ENCODE data around the gene KLHL21.
"Not testable (repeated sequence)": the region's sequence is repeated elsewhere in the genome, so short reads cannot be mapped to it uniquely, and the experiment has no call there.

Gene KLHL21

GRCh38 chr1:6624710-6625583, 22.3 kb upstream of the KLHL21 start, which contains the start of gene THAP3:
THAP3 (plus strand) TSS chr1:6624868; CDS start chr1:6625219, 351 bp downstream.
- DNase-seq: peak; percentile 87

DNA sequence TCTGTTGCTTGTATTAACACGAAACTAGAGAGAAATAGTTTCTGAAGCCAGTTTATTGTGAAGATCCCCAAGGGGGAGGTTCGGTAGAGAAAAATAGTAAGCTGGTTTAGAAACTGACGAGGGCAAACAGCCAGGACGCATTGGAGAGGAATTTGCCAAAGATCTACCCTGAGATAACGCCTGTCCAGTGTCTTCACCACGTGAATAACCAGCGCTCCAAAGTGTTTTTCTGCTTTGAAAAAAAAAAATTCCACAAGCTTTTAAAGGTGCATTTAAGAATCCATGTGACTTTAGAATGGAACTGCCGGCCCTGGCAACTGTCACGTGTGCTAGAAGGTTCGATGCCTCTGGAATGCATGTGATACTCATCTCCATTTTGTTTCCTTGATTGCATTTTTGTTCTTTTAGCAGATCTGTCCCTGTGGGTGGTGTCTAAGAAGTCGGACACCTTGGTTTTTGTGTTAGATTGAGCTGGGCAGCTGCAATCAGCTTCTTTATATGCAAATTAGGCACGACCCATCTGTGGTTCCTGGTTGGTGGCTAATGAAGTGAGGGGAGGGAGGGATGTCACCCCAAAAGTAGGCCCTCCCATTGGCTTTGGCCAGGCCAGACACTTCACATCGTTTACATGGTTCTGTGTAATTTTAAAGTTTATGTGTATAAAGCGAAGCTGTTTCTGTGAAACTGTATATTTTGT, 20.7 kb upstream of the KLHL21 start:
- no peak for DNase-seq

DNA sequence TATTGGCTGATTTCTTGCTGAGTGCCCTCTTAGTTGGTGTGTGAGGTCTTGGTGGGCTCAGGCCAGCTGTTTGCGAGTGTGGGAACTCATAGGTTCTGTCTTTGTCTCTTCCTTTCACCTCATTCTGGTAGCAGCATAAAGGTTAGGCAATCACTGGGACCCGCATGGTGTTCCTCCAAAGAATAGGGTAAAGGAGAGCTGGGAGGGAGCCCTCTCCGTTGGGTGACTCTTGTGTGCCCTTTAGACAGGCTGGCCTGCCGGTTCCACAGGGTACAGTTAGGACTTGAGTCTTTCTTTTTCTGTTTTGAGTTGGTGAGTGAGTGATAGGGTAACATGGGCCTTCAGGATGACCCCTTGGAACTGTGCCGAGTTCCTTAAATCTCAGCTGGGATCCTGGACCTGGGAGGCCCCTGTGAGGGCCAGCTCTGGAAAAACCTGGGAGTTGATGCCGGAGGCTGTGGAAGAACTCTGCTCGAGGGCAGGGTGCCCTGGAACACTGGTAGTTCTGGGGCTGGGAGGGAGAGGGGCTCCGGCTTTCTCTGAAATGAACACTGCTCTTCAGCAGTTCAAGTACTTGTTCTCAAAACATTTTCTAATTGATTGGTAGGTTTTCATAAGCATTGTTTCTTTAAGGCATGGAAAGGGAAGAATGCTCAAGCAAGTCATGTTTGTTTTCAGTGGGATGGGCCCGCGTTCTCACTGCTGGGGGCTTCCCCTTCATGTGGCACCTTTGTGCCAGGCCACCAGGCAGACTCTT, 19.9 kb upstream of the KLHL21 start:
- DNase-seq: no peak

- DNase-seq: no peak
Observed at GRCh38 chr1:6621429-6622391, 19.0 kb upstream of the KLHL21 start.

GRCh38 chr1:6619045-6619444, 16.4 kb upstream of the KLHL21 start:
- no peak for DNase-seq

DNA sequence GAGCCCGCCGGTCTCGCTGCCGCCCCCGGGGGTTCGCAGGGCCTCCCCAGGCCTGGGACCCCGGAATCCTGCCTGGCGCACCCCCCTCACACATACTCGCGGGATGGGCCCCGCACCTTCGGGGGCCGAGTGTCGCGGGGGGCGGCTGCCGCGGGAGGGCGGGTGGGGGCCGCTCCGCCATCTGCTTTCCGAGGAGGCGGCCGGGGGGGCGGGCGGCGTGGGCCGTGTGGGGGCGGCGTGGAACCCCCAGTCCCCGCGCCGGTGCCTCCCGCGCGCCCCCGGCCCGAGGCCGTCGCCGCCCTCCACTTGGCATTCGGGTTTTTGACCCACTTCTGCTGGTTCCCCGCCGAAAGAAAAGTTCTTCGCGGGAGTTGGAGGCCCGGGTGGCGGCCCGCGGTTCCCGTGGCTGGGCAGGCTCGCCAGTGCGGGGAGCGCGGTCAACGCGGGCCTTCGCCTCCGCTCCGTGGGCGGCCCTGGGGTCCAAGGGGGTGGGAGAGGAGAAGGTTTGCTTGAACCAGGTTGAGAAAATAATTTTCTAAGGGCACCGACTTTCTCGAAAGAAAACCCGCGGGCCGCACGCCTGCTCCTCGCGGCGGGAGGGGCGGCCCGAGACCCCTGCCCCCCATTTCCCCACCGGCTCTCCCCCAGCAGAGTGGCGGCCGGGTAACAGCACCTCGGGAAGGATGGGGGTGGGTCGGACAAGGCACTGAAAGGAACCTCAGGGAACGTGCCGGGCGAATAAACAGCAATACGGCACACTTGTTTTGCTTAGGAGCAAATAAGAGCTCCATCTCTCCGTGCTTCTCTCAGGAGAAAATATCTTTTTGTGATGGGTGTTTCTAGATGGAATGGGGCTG, 12.5 kb upstream of the KLHL21 start:
- peak; percentile 18 for DNase-seq

- peak; percentile 55 for DNase-seq
Observed at GRCh38 chr1:6614019-6614928, 11.6 kb upstream of the KLHL21 start.

- peak; percentile 98 for DNase-seq
Observed at GRCh38 chr1:6613361-6614018, 10.8 kb upstream of the KLHL21 start, which contains the start of gene PHF13. PHF13 (plus strand) TSS chr1:6613731; CDS start chr1:6614067, 336 bp downstream.

- no peak for DNase-seq
Observed at GRCh38 chr1:6612641-6613360, 10.1 kb upstream of the KLHL21 start.

DNA sequence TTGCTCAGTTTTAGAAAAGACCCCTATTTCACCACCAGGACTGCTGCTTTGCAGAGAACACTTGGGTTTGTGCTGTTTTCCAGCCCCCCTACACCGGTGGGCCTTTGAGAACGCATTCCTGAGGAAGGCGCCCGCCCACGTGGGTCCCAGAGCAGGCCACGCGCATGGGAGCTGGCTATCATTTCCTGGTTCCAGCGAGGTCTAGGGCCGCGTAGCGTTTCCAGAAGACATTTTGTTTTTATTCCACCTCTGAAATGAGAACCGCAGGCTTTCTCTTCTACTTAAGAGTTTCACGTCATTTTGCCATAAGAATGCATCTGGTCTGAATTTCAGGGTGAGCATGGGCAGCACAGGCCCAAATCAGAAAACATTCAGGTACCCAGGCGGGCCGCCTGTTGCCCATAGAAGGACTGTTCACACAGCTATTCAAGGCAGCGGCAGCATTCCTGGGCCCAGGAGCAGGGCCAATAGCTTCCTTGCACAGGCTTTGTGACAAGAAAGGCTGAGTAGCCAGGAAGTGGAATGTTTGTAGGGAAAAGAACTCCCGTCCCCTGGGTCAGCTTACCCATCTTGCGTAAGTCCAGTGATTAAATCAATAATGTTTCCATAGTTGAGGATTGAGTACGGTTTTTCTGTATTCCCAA, 1.4 kb upstream of the KLHL21 start:
- no peak for DNase-seq

DNA sequence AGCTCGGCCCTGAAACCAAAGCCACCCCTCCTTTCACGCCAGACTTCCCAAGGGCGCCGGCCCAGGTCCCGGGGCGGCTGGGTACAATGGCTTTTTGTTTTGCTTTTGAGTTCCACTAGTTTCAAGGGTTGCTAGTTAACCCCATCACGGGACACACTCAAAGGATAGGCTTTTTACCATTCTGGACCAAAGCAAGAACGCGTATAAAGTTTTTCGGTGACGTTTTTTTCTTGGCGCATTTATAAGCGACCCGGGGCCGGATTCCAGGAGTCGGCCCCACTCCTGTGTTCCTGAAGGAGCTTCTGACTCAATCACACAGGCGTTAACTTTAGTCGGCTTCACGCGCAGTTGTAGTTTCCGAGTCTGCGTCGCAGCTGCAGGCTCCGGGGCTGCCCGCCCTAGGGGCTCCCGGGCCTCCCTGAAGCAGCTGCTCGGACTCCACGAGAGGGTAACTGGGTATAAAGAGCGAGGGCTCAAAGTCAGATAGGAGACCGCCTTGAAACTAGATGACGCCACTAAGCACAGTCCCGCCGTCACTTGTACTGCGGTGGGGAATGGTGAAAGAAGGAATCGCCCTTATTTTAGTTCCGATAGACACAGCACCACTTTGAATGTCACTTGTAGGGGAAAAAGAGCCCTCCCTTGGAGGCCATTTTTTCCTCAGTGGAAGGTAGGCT, 707 bp upstream of the KLHL21 start:
- DNase-seq: peak; percentile 31

- DNase-seq: no peak
Observed at GRCh38 chr1:6601923-6602668, 573 bp downstream of the KLHL21 start.

- DNase-seq: peak; percentile 72
Observed at GRCh38 chr1:6601049-6601922, 1.4 kb downstream of the KLHL21 start.

GRCh38 chr1:6600410-6601048, 2.1 kb downstream of the KLHL21 start:
- no peak for DNase-seq

DNA sequence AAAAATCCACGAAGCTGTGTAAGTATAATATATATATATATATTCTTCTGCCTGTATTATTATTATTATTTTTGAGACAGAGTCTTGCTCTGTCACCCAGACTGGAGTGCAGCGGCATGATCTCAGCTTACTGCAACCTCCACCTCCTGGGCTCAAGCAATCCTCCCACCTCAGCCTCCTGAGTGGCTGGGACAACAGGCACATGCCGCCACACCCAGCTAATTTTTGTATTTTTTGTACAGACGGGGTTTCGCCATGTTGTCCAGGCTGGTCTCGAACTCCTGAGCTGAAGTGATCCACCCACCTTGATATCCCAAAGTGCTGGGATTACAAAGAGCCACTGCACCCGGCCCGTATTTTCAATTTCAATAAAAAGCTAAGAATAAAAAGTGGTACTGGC, 2.7 kb downstream of the KLHL21 start:
- DNase-seq: not testable (repeated sequence)

Measured in activated T-cell treated with anti-CD3 and anti-CD28 coated beads for 4 hours (primary cell).